Measurements from ENCODE around the gene MED25.
A peak's percentile ranks its signal among the peaks of the same experiment; 100 is the strongest.

Gene MED25

GRCh38 chr19:49817964-49818648 is at the start of gene MED25:
TSS of gene MED25 (plus strand) at chr19:49818289. CDS start at chr19:49818342, 53 bp downstream.
- DNase-seq, result peak; percentile 90

GRCh38 chr19:49770529-49770928 is 47.6 kb upstream of the MED25 start:
- no peak for DNase-seq

GRCh38 chr19:49771674-49772139 is 46.4 kb upstream of the MED25 start:
- DNase-seq, result no peak

- DNase-seq, result no peak
Observed at GRCh38 chr19:49772850-49773432, 45.1 kb upstream of the MED25 start.

GRCh38 chr19:49773663-49774350 is 44.3 kb upstream of the MED25 start:
- DNase-seq, result no peak

- DNase-seq, result no peak
Observed at GRCh38 chr19:49774969-49775368, 43.1 kb upstream of the MED25 start.

- DNase-seq, result no peak
Observed at GRCh38 chr19:49775742-49776370, 42.2 kb upstream of the MED25 start.

- DNase-seq, result no peak
Observed at GRCh38 chr19:49776371-49776764, 41.7 kb upstream of the MED25 start.

GRCh38 chr19:49779731-49780555 is 38.1 kb upstream of the MED25 start:
- DNase-seq, result no peak

GRCh38 chr19:49780861-49781260 is 37.2 kb upstream of the MED25 start:
- DNase-seq, result no peak

GRCh38 chr19:49781394-49781793 is 36.7 kb upstream of the MED25 start:
- no peak for DNase-seq

GRCh38 chr19:49782515-49782914 is 35.6 kb upstream of the MED25 start:
- DNase-seq, result no peak

GRCh38 chr19:49786376-49786820 is 31.7 kb upstream of the MED25 start:
- DNase-seq, result no peak

- DNase-seq, result no peak
Observed at GRCh38 chr19:49787746-49788145, 30.3 kb upstream of the MED25 start.

GRCh38 chr19:49788857-49789256 is 29.2 kb upstream of the MED25 start:
- no peak for DNase-seq

GRCh38 chr19:49790866-49791265 is 27.2 kb upstream of the MED25 start:
- DNase-seq, result no peak

- no peak for DNase-seq
Observed at GRCh38 chr19:49791776-49792445, 26.2 kb upstream of the MED25 start.

- no peak for DNase-seq
Observed at GRCh38 chr19:49792829-49793560, 25.1 kb upstream of the MED25 start.

GRCh38 chr19:49793561-49793840 is 24.6 kb upstream of the MED25 start:
- DNase-seq, result no peak

- no peak for DNase-seq
Observed at GRCh38 chr19:49795615-49796014, 22.5 kb upstream of the MED25 start.

- DNase-seq, result no peak
Observed at GRCh38 chr19:49798574-49798973, 19.5 kb upstream of the MED25 start.
